ENCODE measurements around the gene GALNT3.

- TF ChIP-seq POLR2AphosphoS5 (IDR thresholded peaks at IDR 0.05): no peak
- TF ChIP-seq CTCF (IDR thresholded peaks at IDR 0.05): no peak
- no peak for TF ChIP-seq POLR2A (IDR thresholded peaks at IDR 0.05)
These were observed 16.4 kb downstream of the GALNT3 start for GRCh38 chr2:165777522-165778186.
